HFFc6 (cell line): ENCODE results near the gene KLF3. TPM values are rescaled to one million over a fixed set of nuclear protein-coding genes. Genes with fewer than 3 reads are reported as not detected.

ENCODE experiments used
- DNase-seq: peaks from one replicate; pipeline ENCODE4 v3.0.0-alpha.2; 2018
- H3K27ac Mint-ChIP-seq: 2 replicates; pipeline ENCODE4 v1.8.0; 2020; ENCODE audit warnings: mild to moderate bottlenecking, mixed read lengths
- H3K27me3 Mint-ChIP-seq: 2 replicates; pipeline ENCODE4 v1.8.0; 2021; ENCODE audit warnings: mild to moderate bottlenecking, moderate library complexity, mixed read lengths; ENCODE audit not compliant: insufficient read depth
- H3K36me3 Mint-ChIP-seq: 2 replicates; pipeline ENCODE4 v1.8.0; 2021; ENCODE audit warnings: low read depth, mixed read lengths
- H3K4me1 Mint-ChIP-seq: 2 replicates; pipeline ENCODE4 v1.8.0; 2020; ENCODE audit warnings: low read depth, mixed read lengths
- H3K4me3 Mint-ChIP-seq: 2 replicates; pipeline ENCODE4 v1.8.0; 2020; ENCODE audit warnings: mild to moderate bottlenecking, moderate library complexity, mixed read lengths
- H3K9me3 Mint-ChIP-seq: 2 replicates; pipeline ENCODE4 v1.8.0; 2020; ENCODE audit warnings: mild to moderate bottlenecking, mixed read lengths
- CTCF ChIP-seq: fragments of 200-600 bp; sonication (generic); IDR thresholded peaks from 2 replicates; pipeline ENCODE4 v1.5.0; 2021; ENCODE audit warnings: antibody characterized with exemption, mild to moderate bottlenecking
- total RNA-seq, 6 experiments: library from RNA; stranded (reverse); fragmentation: NEBNext Ultra II Directional; extraction: Animal tissue kit (Norgen Biotek cat#: 25700); gene quantifications; 2 replicates in 1 of 6; 3 replicates in 5 of 6; pipeline ENCODE4 v1.2.3, GENCODE V29; 2021

Gene KLF3
- total RNA-seq, 6 experiments from 2014 or later = 10.7 to 17.1 (median 14.0) TPM

DNA sequence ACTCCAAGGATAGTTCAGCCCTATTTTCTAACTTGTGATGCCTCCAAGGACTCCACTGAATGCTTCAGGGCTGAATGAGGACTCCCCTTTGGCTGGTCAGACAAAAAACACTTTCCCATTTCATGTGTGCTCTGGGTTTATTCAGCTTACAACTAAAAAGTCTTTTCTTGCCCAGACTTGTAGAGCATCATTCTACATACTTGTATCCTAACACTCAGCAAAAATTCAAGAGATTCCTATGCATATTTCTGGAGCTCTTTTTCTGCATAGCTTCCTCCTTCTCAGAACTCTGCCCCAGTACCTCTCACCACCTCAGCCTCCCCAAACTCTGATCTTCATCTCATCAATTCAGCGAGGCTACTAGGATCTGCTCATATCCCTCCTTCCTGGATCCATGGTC, 22.2 kb upstream of the KLF3 start:
- Mint-ChIP-seq H3K36me3 (no peaks in the 10 kb centered on the region), H3K4me3 (no peak overlapping the region), H3K4me1 (no peaks in the 10 kb centered on the region), H3K27ac (no peak overlapping the region), H3K9me3 (no peaks in the 10 kb centered on the region), H3K27me3 (peaks cover 26% of the 10 kb centered on the region)
- no peak for DNase-seq
- no peak for TF ChIP-seq CTCF

- Mint-ChIP-seq H3K27me3 (peaks cover 27% of the 10 kb centered on the region), H3K4me3 (no peak overlapping the region), H3K27ac (no peak overlapping the region), H3K9me3 (no peaks in the 10 kb centered on the region), H3K36me3 (no peaks in the 10 kb centered on the region), H3K4me1 (no peaks in the 10 kb centered on the region)
- DNase-seq = no peak
- TF ChIP-seq CTCF = no peak
Observed at GRCh38 chr4:38644201-38644600, 19.8 kb upstream of the KLF3 start.

DNA sequence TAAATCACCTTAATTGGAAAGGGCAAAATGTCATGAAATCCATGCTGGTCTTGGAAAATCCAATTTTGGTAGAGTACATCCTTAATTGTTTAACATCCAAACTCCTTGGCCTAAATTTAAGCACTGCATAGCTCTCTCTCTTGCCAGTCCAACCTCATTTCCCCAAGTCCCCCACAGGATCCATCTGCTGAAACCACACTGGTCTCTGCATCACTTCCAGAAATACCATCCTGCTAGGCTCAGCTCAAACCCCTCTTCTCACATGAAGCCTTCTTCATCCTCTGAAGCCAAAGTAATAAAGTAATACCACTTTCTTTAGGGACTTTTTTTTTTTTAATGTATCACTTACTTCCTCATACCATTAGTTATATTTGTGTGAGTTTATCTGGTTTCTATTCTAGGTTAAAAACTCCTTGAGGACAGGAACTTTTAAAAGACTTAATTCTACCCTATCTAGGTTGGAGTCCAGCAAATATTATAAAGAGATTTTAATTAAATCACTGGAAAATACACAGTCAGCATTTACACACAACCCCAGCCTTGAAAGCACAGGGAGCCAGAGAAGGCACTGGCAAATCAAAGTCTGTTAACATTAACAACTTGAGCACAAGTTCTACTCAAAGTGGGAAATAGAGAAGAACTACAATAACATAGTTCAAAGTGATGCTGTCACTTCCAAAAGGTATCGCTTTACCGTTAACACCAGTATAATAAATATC, 16.7 kb upstream of the KLF3 start:
- Mint-ChIP-seq H3K4me3 (no peak overlapping the region), H3K27me3 (peaks cover 26% of the 10 kb centered on the region), H3K36me3 (no peaks in the 10 kb centered on the region), H3K27ac (no peak overlapping the region), H3K4me1 (no peaks in the 10 kb centered on the region), H3K9me3 (no peaks in the 10 kb centered on the region)
- TF ChIP-seq CTCF = no peak
- no peak for DNase-seq

GRCh38 chr4:38650133-38650532, 13.9 kb upstream of the KLF3 start:
- H3K4me1 Mint-ChIP-seq = no peaks in the 10 kb centered on the region
- H3K9me3 Mint-ChIP-seq = no peaks in the 10 kb centered on the region
- H3K27ac Mint-ChIP-seq = no peak overlapping the region
- no peak overlapping the region for H3K4me3 Mint-ChIP-seq
- no peaks in the 10 kb centered on the region for H3K36me3 Mint-ChIP-seq
- peaks cover 22% of the 10 kb centered on the region for H3K27me3 Mint-ChIP-seq
- DNase-seq = no peak
- no peak for TF ChIP-seq CTCF

DNA sequence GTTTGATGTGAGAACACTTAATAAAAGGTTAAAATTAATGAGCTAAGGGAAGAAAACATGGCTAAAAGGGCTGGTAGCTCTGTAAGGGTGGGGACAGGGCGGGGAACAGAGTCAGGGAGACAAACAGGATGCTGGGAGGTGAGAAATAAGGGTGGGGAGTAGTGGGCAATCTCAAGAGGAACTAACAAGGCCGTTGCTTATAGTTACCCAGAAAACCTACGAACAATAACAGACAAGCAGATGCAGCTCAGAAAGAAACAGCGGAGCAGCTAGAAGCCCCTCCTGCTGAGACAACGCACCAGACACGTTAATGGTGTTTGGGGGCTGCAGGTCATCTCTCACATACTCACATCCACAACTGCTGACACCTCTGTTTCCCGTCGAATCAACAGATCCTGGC, 9.7 kb upstream of the KLF3 start:
- TF ChIP-seq CTCF = no peak
- no peak for DNase-seq
- Mint-ChIP-seq H3K27me3 (peaks cover 14% of the 10 kb centered on the region), H3K36me3 (no peaks in the 10 kb centered on the region), H3K9me3 (no peaks in the 10 kb centered on the region), H3K27ac (no peak overlapping the region), H3K4me3 (no peak overlapping the region), H3K4me1 (no peaks in the 10 kb centered on the region)
